ENCODE data around the gene WDR72.

- no peak for TF ChIP-seq POLR2A (IDR thresholded peaks at IDR 0.05; ENCODE audit: low read length)
- TF ChIP-seq GATA1 (IDR thresholded peaks at IDR 0.05; ENCODE audit: low read depth, low read length), result no peak
Observed at GRCh38 chr15:53498996-53499395, 260.5 kb downstream of the WDR72 start.

Data from erythroblast (primary cell).